DMS114 treated with DMSO at 0.1 percent for 48 hours (cell line): ENCODE results near the gene WDR19.
"Not testable (repeated sequence)": the region's sequence is repeated elsewhere in the genome, so short reads cannot be mapped to it uniquely, and the experiment has no call there.

Experiments
- DNase-seq: peaks from one replicate; lab custom pipeline; 2025; ENCODE audit not compliant: unreplicated experiment; lab: John Stamatoyannopoulos, UW

The WDR19 gene

DNA sequence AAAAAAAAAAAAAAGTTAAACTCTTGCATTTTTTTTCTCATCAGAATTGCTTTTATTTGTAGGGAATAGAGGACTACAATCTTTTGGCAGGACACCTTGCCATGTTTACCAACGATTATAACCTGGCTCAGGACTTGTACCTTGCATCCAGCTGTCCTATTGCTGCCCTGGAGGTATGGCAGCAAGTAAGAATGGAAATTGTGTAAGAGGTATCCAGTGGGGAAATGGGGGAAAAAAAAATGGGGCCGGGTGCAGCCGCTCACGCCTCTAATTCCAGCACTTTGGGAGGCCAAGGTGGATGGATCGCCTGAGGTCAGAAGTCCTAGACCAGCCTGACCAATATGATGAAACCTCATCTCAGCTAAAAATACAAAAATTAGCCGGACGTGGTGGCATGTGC lies 49.8 kb downstream of the WDR19 start:
- DNase-seq: no peak

- DNase-seq: no peak
These were observed 50.8 kb downstream of the WDR19 start for GRCh38 chr4:39233114-39233513.

DNA sequence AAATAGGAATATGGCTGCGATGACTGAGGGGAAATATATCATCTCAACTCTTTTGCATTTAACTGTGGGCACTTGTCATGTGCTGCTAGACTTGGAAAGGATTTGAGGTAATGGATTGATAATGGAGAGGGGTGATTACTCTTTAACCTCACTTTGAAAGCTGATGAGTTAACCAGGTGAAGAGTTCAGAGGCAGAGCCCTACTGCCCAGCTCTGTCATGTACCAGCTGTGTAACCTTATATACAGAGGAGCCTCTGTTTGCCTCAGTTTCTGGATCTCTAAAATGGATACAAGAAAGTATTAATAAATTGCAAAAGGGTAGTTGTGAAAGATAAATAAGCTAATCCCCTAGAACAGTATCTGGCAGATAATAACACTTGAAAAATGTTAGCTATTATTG lies 51.5 kb downstream of the WDR19 start:
- DNase-seq: no peak

- DNase-seq: no peak
These were observed 52.7 kb downstream of the WDR19 start for GRCh38 chr4:39235021-39235420.

GRCh38 chr4:39235696-39236095 lies 53.4 kb downstream of the WDR19 start:
- DNase-seq: no peak

DNA sequence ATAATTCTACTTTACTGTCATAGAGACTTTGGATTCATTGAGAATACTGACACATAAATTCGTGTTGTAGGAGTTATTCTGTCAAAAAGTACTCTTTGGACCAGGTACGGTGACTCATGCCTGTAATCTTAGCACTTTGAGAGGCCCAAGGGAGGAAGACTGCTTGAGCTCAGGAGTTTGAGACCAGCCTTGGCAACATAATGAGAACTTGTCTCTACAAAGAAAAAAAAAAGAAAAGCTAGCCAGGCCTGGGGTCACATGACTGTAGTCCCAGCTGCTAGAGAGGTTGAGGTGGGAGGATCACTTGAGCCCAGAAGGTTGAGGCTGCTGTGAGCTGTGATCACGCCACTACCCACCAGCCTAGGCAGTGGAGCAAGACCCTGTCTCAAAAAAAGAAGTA lies 54.9 kb downstream of the WDR19 start:
- DNase-seq: no peak

DNA sequence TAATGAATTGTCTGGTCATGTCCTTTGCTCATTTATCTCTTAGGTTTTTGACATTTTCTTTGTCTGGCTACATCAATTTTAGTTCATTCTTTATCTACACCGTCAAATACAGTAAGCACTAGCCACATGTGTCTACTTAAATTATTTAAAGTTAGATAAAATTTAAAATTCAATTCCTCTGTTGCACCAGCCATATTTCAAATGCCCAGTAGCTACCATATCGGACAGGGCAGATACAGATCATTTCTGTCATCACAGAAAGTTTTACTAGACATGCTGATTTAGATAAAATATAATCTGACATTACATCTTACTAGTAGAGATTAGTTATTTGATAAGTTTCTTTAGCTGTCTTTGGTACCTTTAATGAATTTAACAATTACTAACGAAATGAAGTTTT lies 61.1 kb downstream of the WDR19 start:
- no peak for DNase-seq

DNA sequence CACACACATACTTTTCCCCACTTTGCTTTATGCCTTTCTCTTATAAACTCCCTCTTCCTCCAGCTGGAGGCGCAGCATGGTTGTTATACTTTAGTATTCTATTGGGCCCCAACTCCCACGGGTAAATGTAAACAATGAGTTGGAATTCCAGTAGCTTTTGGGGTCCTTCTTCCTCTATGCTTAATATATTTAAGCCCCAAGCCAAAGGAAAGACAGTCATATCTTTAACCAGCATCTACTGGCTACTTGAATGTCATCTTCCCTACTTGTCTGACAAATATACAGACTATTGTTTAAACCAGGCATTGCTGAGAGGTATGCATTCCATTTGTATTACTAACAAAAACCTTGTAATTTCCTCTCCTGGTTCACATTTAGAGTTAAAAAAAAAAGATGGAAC lies 72.9 kb downstream of the WDR19 start:
- DNase-seq: no peak

DNA sequence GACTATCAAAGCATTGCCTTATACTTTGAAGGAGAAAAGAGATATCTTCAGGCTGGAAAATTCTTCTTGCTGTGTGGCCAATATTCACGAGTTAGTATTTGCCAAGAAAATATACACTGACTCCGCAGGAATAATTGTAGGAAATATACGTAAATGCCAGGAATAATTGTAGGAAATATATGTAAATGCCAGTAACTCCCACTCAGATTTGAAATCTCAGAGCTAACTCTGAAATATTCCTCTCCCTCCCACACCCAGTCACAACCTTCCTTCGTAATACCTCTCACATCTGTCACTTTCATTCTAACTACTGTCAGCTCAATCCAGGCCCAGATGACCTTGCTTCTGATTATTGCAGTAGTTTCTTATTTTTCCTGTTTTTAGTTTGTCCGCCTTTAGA lies 73.5 kb downstream of the WDR19 start:
- DNase-seq: no peak

GRCh38 chr4:39256436-39256835 lies 74.1 kb downstream of the WDR19 start:
- no peak for DNase-seq

DNA sequence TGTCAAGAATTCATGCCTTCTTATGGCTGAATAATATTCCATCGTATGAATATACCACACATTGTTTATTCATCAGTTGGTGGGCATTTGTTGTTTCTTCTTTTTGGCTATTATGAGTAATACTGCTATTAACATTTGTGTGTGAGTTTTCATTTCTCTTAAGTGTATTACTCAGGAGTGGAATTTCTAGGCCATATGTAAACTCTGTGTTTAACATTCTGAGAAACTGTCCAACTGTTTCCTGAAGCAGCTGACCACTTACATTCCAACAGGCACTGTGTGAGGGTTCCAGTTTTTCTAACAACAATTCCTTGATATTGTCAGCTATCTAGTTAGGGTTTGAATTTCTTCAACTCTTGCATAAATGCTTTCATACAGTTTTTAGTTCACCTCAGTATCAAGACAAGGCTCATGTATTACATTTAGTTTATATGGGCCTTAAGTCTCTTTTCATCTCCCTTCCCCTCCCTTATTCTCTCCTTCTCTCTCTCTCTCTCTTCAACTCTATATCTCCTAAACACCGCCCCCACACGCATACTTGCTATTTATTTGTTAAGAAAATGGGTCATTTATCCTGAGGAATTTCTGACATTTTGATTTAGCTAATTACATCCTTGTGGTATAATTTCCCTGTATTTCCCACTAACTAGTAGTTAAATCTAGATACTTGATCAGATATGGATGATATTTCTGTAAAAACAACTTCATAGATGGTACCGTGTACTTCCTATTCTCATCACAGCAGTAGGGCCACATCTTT lies 77.4 kb downstream of the WDR19 start:
- DNase-seq: no peak

DNA sequence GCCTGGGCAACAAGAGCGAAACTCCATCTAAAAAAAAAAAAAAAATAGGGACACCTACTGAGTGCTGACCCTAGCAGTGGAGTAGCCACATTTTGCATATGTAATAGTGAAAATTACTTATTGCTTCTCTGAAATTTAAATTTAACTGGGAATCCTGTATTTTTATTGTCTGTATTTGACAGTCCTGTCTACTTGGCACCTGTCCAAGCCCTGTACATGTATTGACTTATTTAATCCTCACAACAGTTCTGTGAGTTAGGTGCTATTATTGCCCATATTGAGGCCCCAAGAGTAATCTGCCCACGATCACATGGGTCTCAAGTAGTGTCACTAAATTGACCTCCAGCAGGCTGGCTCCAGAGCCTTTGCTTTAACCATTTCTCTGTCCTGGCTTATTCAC lies 81.6 kb downstream of the WDR19 start:
- no peak for DNase-seq

DNA sequence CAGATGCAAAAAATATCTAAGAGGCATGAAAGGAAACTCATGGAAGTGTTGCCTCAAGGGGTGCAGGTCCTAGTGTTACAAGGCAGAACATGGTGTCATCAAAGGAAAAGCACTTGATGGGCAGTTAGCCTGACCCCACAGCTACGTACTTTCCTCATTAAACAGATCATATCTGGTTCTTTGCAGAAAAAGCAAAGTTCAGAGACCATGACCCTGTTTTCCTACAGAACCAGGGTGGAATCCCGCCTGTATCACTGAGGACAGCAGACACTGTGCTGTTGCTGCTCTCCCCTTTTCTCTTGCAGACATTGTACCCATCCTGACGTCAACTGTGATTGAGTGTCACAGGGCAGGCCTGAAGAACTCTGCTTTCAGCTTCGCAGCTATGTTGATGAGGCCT lies 92.2 kb downstream of the WDR19 start:
- no peak for DNase-seq

- DNase-seq: not testable (repeated sequence)
These were observed 95.3 kb downstream of the WDR19 start for GRCh38 chr4:39277661-39278060.

- DNase-seq: no peak
These were observed 96.1 kb downstream of the WDR19 start for GRCh38 chr4:39278476-39278875.

DNA sequence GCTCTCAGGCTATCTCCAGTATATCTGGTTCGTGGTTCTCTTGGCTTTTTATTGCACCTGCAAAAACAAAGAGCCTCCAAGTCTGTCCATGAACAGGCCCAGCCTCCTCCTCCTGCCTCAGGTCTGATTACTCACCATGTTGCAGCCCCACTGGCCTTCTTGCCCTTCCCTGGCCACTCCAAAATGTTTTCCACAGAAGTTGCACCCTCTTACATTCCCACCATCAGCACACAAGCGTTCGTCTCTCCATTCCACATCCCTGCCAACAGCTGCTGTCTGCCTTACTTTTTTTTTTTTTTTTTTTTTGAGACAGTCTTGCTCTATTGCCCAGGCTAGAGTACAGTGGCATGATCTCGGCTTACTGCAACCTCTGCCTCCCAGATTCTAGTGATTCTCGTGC lies 97.1 kb downstream of the WDR19 start:
- DNase-seq: no peak

- DNase-seq: no peak
These were observed 98.4 kb downstream of the WDR19 start for GRCh38 chr4:39280770-39281169.

GRCh38 chr4:39285111-39285795 lies 102.9 kb downstream of the WDR19 start:
- DNase-seq: no peak

- no peak for DNase-seq
These were observed 103.5 kb downstream of the WDR19 start for GRCh38 chr4:39285853-39286252.

DNA sequence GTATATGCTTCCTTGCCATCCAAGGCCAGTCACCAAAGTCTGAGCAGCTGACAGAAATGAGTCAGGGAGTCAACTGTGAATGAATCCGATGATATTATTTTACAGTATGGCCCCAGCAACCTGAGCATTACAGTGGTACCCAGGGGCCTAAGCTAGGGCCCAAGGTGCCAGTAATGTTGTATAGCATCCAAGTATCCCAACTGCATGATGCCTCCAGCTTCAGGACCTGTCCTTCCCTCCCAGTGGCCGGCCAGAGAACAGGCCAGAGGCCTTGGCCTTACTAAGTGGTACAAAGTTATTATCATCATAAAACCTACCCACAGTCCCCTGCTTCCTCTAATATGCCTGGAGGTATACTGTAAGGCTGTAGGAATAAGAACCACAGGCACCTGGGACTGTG lies 103.9 kb downstream of the WDR19 start:
- DNase-seq: no peak

DNA sequence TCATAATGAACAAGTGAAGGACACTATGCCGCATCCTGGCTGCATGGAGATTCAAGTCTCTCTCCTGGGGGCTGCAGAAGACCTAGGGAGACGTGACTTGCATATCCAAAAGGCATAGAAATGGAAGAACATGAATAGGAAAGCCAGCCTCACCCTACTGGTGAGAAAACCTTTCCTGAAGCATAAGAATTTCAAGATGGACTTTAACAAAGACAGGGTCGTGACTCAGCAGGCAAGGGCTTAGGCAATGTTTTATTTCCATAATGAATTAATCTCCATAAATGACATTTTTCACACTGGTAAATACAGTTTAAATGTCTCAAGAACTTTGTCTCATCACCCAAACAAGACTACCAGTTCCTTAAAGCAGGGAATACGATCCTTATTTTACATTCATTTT lies 104.9 kb downstream of the WDR19 start:
- DNase-seq: no peak

- DNase-seq: no peak
These were observed 109.4 kb downstream of the WDR19 start for GRCh38 chr4:39291686-39292085.

DNA sequence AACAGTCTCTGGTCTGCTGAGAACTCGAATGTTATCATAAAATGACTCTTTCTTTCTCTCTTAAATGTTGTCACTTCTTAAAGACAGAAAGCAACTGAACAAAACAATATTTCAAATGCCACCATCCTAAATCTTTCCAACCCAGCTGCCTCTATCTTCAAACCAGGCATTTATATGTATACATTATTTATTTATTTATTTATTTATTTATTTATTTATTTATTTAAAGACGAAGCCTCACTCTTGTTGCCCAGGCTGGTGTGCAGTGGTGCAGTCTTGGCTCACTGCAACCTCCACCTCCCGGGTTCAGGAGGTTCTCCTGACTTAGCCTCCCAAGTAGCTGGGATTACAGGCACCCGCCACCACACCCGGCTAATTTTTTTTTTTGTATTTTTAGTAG lies 110.1 kb downstream of the WDR19 start:
- DNase-seq: not testable (repeated sequence)
